HG02870 (cell line): ENCODE measurements around the gene SLC23A1.
"Not testable (repeated sequence)": the region's sequence is repeated elsewhere in the genome, so short reads cannot be mapped to it uniquely, and the experiment has no call there.

Experiments used
- ATAC-seq: cut with Tn5 transposase; IDR thresholded peaks from one replicate; pipeline ENCODE4 v1.9.1; 2021; ENCODE audit warnings: mild to moderate bottlenecking, moderate library complexity; ENCODE audit not compliant: unreplicated experiment

The SLC23A1 gene

DNA sequence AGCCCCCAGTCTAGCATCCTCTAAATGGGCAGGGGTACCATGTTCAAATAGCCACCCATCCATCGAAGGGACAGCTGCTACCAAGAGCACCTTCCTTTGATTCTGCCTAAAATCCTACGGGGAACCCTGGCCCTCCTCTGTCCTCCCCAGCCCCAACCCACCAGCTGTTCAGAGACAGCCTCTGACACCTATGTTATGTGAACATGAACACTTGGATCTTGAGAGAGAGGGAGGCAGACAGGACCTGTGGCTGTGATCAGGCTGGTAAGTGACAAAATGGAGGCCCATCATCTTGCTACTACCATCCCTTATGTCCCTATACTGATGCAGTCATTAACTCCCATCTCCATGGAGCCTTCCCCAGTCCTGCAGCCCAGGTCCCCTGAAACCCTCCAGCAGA is 8.2 kb downstream of the SLC23A1 start:
- no peak for ATAC-seq

DNA sequence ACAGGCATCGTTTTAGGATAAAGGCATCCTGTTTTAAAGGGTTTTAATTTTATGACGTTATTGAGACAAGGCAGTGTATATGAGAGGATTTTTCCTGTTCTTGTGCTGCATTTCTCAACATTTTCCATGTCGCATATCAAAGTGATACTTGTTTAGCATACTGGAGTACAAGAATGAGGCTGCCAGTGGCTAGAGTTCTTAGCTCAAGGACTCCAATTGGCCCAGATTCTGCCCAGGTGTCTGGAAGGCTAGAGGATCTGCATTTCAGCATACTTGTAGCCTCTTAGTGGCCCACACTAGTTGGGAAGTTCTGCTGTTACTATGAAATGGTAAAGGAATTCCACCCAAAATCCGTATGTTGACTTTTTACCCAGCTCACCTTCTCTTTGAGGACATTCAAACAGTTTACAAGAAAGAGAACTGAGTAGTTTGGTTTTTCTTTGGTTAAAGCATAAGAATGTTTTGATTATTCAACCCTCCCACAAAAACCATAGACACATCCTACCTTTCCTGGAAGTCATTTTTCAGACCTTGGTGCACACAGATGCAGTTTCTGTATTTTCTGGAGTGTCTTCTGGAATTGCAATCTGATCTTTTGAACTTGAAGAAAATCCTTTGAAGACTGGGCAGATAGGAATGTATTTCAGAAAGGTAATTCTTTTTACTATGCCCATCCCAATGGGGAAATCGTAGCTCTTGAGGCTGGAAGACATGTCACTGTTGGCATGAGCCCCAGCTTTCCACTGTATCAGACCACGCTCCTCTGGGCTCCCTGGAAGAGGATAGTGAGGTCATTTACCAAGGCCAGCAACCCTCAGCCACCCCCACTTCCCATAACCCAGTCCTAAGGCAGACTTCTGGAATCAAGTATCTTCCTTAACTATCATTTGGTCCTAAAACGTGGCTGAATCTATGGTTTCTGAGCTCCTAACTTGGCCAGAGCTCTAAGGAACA is 11.3 kb downstream of the SLC23A1 start:
- ATAC-seq: no peak

GRCh38 chr5:139369181-139369580 is 13.9 kb downstream of the SLC23A1 start:
- no peak for ATAC-seq

DNA sequence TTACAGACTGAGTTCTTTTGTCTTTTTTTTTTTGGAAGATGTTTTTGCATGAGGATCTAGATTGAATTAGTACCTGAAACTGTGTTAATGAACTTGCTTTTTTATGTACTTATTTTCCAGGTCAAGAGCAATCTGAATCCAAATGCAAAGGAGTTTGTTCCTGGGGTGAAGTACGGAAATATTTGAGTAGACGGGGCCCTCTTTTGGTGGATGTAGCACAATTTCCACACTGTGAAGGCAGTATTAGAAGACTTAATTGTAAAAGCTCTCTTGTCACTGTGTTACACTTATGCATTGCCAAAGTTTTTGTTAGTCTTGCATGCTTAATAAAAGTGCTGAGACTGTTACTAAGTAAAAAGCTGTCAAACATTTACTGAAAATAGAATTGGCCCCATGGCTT is 14.5 kb downstream of the SLC23A1 start:
- no peak for ATAC-seq

- ATAC-seq: no peak
These were observed 18.6 kb downstream of the SLC23A1 start for GRCh38 chr5:139364466-139364865.

DNA sequence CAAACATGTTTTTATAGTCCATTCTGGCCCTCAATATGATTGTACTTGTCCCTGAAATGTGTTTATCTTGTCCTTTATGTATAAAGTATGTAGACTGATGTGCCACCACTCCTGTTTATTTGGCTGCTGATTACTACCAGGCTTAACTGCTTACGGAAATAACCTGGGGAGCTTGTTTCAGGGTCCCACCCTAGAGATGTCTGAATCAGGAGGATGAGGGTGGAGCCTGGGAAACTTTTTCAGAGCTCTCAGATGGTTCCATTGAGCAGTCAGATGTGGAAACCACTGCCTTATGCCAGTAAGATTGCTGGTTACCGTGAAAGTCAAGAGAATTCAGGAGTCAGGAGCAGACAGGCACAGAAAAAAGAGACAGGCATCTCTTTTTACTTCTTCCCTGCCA is 19.2 kb downstream of the SLC23A1 start:
- no peak for ATAC-seq

DNA sequence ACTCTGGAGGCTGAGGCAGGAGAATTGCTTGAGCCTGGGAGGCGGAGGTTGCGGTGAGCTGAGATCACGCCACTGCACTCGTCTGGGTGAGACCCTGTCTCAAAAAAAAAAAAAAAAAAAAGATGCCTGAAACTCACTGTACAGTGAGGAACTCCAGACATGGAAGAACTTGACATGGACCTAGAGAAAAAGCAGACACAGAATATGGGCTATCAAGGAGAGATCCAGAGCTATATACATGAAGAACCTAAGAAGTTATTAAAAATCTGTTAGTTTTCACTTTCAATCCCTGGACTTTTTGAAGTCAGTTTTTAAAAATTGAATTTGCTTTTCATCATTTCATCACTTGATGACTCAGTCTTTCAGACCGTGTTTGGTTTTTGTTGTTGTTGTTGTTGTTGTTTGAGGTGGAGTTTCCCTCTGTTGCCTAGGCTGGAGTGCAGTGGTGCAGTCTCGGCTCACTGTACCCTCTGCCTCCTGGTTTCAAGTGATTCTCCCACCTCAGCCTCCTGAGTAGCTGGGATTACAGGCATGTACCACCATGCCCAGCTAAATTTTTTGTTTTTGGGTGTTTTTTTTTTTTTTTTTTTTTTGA is 21.2 kb downstream of the SLC23A1 start:
- ATAC-seq: no peak

DNA sequence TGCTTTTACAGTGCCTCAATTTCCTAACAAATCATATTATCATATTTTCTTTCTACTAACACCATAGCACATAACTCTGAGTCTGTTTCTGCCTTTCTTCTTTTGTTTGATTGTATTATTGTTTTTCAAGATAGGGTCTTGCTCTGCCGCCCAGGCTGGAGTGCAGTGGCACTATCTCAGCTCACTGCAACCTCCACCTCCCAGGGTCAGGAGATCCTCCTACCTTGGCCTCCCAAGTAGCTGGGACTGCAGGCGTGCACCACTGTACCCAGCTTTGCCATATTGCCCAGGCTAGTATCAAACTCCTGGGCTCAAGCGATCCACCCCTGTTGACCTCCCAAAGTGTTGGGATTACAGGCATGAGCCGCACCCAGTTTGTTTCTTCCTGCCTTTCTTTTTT is 22.7 kb downstream of the SLC23A1 start:
- ATAC-seq: no peak

DNA sequence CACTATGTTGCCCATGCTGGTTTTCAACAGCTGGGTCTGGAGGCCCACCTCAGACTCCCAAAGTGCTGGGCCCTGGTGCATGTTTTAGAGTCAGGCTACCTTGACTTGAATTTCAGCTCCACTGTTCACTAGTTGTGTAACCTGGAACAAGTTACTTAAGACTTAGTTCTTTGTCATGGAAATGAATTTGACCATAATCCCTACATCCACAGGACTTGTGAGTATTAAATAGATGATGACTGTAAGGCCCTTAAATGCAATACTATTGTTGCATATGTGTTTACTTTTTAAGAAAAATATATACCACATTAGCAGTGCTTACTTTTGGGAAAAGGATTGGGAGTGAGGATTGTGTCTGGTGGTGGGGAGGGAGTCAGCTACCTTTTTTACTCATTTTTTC is 25.0 kb downstream of the SLC23A1 start:
- no peak for ATAC-seq

GRCh38 chr5:139355900-139356299 is 27.2 kb downstream of the SLC23A1 start:
- ATAC-seq: not testable (repeated sequence)

DNA sequence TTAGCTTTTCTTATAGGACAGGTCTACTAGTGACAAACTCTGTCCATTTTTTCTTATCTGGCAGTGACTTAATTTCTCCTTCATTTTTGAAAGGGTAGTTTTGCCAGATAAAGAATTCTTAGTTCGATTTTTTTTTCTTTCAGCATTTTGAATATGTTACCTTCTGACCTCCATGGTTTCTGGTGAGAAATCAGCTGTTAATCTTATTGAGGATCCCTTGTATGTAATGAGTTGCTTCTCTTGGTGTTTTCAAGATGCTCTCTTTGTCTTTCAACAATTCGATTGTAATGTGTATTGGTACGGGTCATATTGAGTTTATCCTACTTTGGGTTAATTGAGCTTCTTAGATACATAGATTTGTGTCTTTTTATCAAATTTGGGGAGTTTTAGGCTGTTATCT is 28.9 kb downstream of the SLC23A1 start:
- ATAC-seq: no peak

- not testable (repeated sequence) for ATAC-seq
These were observed 35.2 kb downstream of the SLC23A1 start for GRCh38 chr5:139347863-139348262.

GRCh38 chr5:139345442-139345841 is 37.7 kb downstream of the SLC23A1 start:
- not testable (repeated sequence) for ATAC-seq

DNA sequence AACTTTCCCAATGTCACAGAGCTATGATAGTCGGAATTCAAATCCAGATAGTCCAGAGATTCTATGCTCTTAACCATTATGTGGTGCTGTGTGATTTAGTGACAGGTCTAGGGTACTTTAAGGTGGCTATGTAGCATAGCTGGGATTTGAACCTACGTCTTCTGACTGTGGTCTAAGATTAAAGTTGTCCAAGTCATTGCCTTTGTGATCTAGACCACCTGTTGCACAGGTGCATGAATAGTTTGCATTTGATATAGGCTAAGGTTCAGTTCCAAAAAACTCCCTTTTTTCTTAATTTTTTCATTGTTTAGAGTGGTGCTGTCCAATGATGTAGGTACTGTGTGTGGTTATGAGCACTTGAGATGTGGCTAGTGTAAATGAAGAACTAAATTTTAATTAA is 38.9 kb downstream of the SLC23A1 start:
- no peak for ATAC-seq

DNA sequence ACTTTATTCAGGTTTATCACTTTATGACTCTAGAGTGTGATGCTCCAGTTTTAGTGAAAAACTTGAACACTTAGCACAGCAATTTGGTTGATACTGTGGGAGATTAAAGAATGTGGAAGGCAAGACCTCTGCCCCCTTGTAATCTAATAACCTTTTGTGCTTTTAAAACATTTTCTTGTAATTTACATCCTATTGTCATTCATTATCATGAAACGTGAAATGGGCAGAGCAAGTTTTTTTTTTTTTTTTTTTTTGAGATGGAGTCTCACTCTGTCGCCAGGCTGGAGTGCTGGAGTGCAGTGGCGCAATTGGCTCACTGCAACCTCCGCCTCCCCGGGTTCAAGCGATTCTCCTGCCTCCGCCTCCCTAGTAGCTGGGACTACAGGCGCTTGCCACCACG is 39.6 kb downstream of the SLC23A1 start:
- no peak for ATAC-seq

DNA sequence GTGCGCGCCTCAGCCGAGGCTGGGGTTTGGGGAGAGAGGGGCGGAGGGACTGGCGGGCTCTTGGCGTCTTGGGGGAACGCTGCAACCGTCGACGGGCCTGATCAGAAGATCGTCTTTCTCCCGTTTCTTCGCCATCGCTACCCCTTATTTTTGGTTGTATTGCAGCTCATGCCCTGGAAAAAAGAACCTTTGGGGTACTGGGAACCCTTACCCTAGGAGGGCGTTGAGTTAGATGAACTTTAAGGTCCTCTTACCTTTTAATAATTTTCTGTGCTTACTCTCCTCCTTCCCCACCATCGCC is 40.7 kb downstream of the SLC23A1 start:
- no peak for ATAC-seq

GRCh38 chr5:139341689-139342422 is 41.2 kb downstream of the SLC23A1 start, which contains the start of gene PAIP2:
Gene PAIP2 (plus strand): TSS chr5:139341854. CDS start chr5:139363785, 21,931 bp downstream.
- ATAC-seq: peak; percentile 93

- no peak for ATAC-seq
These were observed 41.9 kb downstream of the SLC23A1 start for GRCh38 chr5:139341187-139341688.

DNA sequence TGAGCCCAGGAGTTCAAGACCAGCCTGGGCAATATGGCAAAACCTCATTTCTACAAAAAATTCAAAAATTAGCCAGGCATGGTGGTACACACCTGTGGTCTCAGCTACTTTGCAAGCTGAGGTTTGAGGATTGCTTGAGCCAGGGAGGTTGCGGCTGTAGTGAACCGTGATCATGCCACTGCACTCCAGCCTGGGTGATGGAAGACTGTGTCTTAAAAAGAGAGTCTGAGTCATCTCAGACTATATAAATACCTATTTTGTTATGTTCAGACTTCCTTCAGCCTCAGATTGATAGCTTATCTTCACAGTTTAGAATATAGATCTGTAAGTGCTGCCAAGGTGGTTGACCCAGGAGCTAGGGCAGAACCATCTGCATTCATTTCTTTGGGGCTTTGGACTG is 43.0 kb downstream of the SLC23A1 start:
- no peak for ATAC-seq

DNA sequence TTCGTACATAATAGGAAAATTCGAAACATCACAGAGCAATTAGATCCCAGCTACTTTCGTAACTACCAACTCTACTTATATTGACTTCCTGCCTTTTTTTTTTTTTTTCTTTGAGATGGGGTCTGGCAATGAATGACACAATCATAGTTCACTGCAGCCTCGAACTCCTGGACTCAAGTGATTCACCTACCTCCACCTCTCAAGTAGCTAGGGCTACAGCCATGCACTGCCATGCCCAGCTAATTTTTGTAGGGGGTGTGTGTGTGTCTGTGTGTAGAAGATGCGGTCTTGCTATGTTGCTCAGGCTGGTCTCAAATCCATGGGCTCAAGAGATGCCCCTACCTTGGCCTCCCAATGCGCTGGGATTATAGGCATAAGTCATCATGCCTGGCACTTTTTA is 47.3 kb downstream of the SLC23A1 start:
- no peak for ATAC-seq
